Measurements from ENCODE around the gene RMI1. TPM values are rescaled to one million over a fixed set of nuclear protein-coding genes. Genes with fewer than 3 reads are reported as not detected.
"Not testable (repeated sequence)": the region's sequence is repeated elsewhere in the genome, so short reads cannot be mapped to it uniquely, and the experiment has no call there.

RMI1 gene
- total RNA-seq, 1 donor from 2014 or later = 9.4 TPM

GRCh38 chr9:84007662-84008061 is 27.1 kb downstream of the RMI1 start:
- DNase-seq = no peak

GRCh38 chr9:84024041-84024575 is 43.5 kb downstream of the RMI1 start:
- no peak for DNase-seq

- no peak for DNase-seq
Observed at GRCh38 chr9:84027201-84027600, 46.6 kb downstream of the RMI1 start.

DNA sequence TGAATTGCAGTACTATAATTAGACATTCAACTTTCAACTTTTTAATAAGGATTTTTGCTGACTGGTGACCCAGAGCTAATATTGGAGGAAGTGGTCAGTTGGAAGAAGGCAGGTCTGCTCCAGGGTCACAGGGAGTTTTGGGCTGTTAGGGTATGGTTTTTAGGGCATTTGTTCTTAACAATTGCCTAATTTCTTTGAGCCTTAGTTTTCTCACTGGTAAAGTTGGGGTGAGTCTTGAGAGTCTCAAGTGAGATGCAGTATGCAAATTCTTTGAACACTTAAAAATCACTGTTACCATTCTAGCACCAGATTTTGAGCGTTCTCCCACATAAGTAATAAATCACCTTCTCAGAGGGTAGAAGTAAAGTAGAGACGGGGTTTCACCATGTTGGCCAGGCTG is 50.9 kb downstream of the RMI1 start:
- no peak for DNase-seq

GRCh38 chr9:84041857-84042256 is 61.3 kb downstream of the RMI1 start:
- DNase-seq = not testable (repeated sequence)

DNA sequence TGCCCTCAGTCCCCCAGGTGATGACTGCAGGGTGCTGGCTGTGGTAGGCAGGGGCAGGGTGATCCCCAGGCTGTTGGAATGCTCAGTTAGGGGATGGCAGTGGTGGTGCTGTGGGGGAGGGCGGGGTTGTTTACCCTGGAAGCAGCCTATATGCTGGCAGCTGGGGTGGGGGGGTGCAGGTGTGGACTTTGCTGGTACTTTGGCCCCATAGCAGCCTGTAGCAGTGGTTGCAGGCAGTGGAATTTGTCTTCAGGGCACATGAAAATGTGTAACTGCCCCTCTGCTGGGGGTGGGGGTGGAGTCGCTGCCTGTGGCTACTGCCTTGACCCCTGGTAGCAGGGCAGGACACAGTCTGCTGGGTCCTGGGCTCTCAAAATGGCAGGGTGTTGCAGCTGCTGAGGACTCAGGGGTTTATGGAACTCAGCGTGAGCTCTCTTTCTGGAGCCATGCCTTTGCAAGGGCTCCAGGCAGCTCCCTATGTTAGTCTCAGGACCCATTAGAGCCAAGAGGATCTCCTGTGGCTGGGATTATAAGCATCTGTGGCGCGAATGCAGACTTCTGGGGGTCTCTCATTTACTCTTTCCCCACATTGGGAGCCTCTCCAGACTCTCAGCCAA is 65.0 kb downstream of the RMI1 start:
- no peak for DNase-seq

Small RNA genes within 50 kb of the gene (small RNA-seq; reads per million reads assigned to genes)
- gene RF00019 (ENCODE audit: low replicate concordance) = not detected

Other genes with a start within 250 kb of the RMI1 start
- gene GKAP1, start 163.0 kb upstream of the RMI1 start, total RNA-seq = 5.6 TPM
- 13.1 TPM for gene KIF27, start 59.4 kb upstream of the RMI1 start, total RNA-seq
- 535 TPM for gene HNRNPK, start 590 bp upstream of the RMI1 start, total RNA-seq